Smooth muscle cell of bladder (primary cell): Measurements from ENCODE around the gene TBC1D1. TPM values are rescaled to one million over a fixed set of nuclear protein-coding genes. Genes with fewer than 3 reads are reported as not detected.

Source experiments
- total RNA-seq: library from RNA; depleted of rRNA; stranded (reverse); fragments of >200 nt; gene quantifications from 2 replicates; pipeline ENCODE4 v1.2.3, GENCODE V29; 2014

The TBC1D1 gene, protein sequence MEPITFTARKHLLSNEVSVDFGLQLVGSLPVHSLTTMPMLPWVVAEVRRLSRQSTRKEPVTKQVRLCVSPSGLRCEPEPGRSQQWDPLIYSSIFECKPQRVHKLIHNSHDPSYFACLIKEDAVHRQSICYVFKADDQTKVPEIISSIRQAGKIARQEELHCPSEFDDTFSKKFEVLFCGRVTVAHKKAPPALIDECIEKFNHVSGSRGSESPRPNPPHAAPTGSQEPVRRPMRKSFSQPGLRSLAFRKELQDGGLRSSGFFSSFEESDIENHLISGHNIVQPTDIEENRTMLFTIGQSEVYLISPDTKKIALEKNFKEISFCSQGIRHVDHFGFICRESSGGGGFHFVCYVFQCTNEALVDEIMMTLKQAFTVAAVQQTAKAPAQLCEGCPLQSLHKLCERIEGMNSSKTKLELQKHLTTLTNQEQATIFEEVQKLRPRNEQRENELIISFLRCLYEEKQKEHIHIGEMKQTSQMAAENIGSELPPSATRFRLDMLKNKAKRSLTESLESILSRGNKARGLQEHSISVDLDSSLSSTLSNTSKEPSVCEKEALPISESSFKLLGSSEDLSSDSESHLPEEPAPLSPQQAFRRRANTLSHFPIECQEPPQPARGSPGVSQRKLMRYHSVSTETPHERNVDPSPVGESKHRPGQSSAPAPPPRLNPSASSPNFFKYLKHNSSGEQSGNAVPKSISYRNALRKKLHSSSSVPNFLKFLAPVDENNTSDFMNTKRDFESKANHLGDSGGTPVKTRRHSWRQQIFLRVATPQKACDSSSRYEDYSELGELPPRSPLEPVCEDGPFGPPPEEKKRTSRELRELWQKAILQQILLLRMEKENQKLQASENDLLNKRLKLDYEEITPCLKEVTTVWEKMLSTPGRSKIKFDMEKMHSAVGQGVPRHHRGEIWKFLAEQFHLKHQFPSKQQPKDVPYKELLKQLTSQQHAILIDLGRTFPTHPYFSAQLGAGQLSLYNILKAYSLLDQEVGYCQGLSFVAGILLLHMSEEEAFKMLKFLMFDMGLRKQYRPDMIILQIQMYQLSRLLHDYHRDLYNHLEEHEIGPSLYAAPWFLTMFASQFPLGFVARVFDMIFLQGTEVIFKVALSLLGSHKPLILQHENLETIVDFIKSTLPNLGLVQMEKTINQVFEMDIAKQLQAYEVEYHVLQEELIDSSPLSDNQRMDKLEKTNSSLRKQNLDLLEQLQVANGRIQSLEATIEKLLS (N-terminal part only)
- total RNA-seq, result 44.1 and 50.4 TPM in 2 replicates

GRCh38 chr4:37890801-37891259 lies at the start of gene TBC1D1:
TSS of gene TBC1D1 (plus strand) at chr4:37891084. CDS start at chr4:37902096, 11,012 bp downstream.

DNA sequence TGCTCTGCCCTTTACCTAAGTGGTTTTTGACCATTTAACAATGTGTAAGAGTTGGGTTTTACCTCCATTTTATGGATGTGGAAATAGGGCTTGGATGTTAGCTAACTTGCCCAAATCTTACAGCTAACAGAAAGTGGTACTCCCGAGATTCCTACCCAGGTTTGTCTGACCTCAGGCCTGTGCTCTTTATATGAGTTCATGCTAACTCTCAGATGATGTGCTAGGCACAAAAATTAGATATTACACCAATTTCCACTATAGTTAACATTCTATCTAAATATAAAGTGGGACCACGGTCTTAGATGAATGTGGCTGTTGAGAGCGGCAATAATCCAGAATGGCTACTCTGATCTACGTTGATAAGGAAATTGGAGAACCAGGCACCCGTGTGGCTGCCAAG lies 69.2 kb downstream of the TBC1D1 start, which contains the start of gene PTTG2:
Gene PTTG2, plus strand, starts transcription at position 301 of the 400 bp plus-strand sequence. Its CDS starts 37 bp downstream, at position 338.

Other genes starting within 250 kb of the TBC1D1 start
- 93.4 and 97.6 TPM in 2 replicates for gene RELL1, start 204.7 kb upstream of the TBC1D1 start, total RNA-seq
- gene PGM2, start 64.4 kb upstream of the TBC1D1 start, total RNA-seq, result 13.0 and 14.2 TPM in 2 replicates
- not detected in 2 replicates for gene PTTG2, start 69.3 kb downstream of the TBC1D1 start, total RNA-seq